Adrenal gland (tissue), 5 donors: ENCODE measurements around the gene ADAMTS6.
A peak's percentile ranks its signal among the peaks of the same experiment; 100 is the strongest.

Experiments
- CTCF ChIP-seq, 6 experiments: fragments of 450-650 bp in 4 of 6; fragments of 200-600 bp in 2 of 6; sonication (generic) in 1 of 6; IDR thresholded peaks; 1 replicate in 5 of 6; 2 replicates in 1 of 6; pipeline versions ENCODE4 v1.5.1 to v1.8.0; 2016 to 2021; ENCODE audit warnings: antibody characterized with exemption in 6 of 6, mild to moderate bottlenecking in 2 of 6, moderate library complexity in 1 of 6
- POLR2A ChIP-seq, 2 donors: fragments of 450-650 bp; IDR thresholded peaks; one replicate each; pipeline ENCODE4 v1.6.1; 2017; ENCODE audit warnings: antibody characterized with exemption in 2 of 2, mild to moderate bottlenecking in 2 of 2, moderate library complexity in 1 of 2
- donor health status: DM: no; HTN: no; CAD: no.

GRCh38 chr5:65213921-65214525 is 267.7 kb downstream of the ADAMTS6 start:
- TF ChIP-seq CTCF (IDR thresholded peaks at IDR 0.05) (peak; percentile 19 to 45 (median 40)), POLR2A (IDR thresholded peaks at IDR 0.05) (no peak)
